ENCODE results near the gene CDK5. TPM values are rescaled to one million over a fixed set of nuclear protein-coding genes. Genes with fewer than 3 reads are reported as not detected.

The CDK5 gene
- total and polyA plus RNA-seq, 9 of the 15 experiments (the other 6 are each of a cell fraction or from before 2014, with no cell fraction given), result 3.2 to 38.0 (median 27.5) TPM

DNA sequence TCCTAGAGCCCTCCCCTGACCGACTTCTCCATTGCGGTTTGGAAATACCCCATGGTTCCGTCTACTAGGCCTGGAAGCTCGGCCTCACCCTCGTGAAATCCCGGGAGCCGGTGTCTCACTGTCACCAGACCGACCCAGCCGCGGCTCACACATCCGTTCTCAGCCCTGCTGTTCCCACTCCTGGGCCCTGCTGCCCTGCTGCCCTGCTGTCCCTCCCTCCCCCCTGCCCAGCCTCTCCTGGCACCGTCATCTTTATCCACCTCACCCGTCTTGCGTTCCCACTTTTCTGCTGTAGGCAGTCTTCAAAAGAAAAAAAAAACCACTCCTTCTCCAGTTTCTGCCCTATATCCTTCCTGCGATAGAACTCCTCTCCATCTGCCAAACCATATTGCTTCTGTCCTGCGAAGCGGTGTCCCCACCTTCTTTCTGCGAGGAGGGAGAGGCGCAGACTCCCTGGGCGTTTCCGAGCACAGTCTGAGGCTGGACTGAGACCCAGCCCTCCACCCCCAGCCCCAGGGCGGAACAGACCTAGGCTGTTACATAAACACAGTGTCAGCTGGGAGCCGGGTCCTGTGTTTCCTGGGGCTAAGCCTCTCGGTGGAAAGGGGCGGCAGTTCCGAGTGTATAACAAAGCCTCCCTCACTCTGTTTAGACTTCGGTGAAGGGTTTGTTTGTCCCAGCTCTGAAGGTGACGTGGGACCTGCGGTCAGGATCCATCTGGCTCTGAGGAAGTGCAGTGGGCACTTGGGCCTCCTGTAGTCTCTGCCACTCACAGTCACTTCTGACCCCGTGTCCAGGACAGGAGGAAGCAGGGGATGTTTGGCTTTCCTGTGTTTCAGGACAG is 31.4 kb upstream of the CDK5 start (continued):
- TF ChIP-seq TAF15 (IDR thresholded peaks at IDR 0.05; ENCODE audit: low read depth, low read length), result no peak
- no peak for TF ChIP-seq ZNF274 (IDR thresholded peaks at IDR 0.05; ENCODE audit: borderline replicate concordance, low read depth, low read length)
- TF ChIP-seq SMAD2 (IDR thresholded peaks at IDR 0.05; ENCODE audit: low read depth, low read length), result no peak
- TF ChIP-seq, protein P1, sequence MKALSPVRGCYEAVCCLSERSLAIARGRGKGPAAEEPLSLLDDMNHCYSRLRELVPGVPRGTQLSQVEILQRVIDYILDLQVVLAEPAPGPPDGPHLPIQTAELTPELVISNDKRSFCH (CRISPR knock-in tag; IDR thresholded peaks at IDR 0.05), result no peak
- TF ChIP-seq, protein P1 (tag; IDR thresholded peaks at IDR 0.05), result no peak
- TF ChIP-seq, protein P2, sequence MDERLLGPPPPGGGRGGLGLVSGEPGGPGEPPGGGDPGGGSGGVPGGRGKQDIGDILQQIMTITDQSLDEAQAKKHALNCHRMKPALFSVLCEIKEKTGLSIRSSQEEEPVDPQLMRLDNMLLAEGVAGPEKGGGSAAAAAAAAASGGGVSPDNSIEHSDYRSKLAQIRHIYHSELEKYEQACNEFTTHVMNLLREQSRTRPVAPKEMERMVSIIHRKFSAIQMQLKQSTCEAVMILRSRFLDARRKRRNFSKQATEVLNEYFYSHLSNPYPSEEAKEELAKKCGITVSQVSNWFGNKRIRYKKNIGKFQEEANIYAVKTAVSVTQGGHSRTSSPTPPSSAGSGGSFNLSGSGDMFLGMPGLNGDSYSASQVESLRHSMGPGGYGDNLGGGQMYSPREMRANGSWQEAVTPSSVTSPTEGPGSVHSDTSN (CRISPR knock-in tag; IDR thresholded peaks at IDR 0.05; ENCODE audit: low read depth), result no peak
- TF ChIP-seq, protein P2 (tag; conservative IDR thresholded peaks at IDR 0.05; ENCODE audit: low read depth), result no peak
- TF ChIP-seq, protein P3, sequence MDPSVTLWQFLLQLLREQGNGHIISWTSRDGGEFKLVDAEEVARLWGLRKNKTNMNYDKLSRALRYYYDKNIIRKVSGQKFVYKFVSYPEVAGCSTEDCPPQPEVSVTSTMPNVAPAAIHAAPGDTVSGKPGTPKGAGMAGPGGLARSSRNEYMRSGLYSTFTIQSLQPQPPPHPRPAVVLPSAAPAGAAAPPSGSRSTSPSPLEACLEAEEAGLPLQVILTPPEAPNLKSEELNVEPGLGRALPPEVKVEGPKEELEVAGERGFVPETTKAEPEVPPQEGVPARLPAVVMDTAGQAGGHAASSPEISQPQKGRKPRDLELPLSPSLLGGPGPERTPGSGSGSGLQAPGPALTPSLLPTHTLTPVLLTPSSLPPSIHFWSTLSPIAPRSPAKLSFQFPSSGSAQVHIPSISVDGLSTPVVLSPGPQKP (CRISPR knock-in tag; IDR thresholded peaks at IDR 0.05), result no peak
- TF ChIP-seq SMC3 (conservative IDR thresholded peaks at IDR 0.05; ENCODE audit: insufficient read depth, low read depth, low read length), result no peak
- no peak for TF ChIP-seq ARHGAP35 (IDR thresholded peaks at IDR 0.05; ENCODE audit: partially characterized antibody)
- no peak for TF ChIP-seq SIN3B (IDR thresholded peaks at IDR 0.05; ENCODE audit: low read depth)
- TF ChIP-seq ZNF263 (CRISPR knock-in tag; IDR thresholded peaks at IDR 0.05; ENCODE audit: borderline replicate concordance), result no peak
- no peak for TF ChIP-seq E2F3 (CRISPR knock-in tag; IDR thresholded peaks at IDR 0.05)
- no peak for TF ChIP-seq IFI16 (CRISPR knock-in tag; IDR thresholded peaks at IDR 0.05)
- no peak for TF ChIP-seq HDAC8 (tag; IDR thresholded peaks at IDR 0.05)
- TF ChIP-seq, protein P4, sequence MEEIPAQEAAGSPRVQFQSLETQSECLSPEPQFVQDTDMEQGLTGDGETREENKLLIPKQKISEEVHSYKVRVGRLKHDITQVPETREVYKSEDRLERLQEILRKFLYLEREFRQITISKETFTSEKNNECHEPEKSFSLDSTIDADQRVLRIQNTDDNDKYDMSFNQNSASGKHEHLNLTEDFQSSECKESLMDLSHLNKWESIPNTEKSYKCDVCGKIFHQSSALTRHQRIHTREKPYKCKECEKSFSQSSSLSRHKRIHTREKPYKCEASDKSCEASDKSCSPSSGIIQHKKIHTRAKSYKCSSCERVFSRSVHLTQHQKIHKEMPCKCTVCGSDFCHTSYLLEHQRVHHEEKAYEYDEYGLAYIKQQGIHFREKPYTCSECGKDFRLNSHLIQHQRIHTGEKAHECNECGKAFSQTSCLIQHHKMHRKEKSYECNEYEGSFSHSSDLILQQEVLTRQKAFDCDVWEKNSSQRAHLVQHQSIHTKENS (CRISPR knock-in tag; IDR thresholded peaks at IDR 0.05), result no peak

All from K562 (cell line).